Measurements from ENCODE around the gene EEF1G. TPM values are rescaled to one million over a fixed set of nuclear protein-coding genes. Genes with fewer than 3 reads are reported as not detected.
A peak's percentile ranks its signal among the peaks of the same experiment; 100 is the strongest.

The EEF1G gene
- total RNA-seq, 1 donor from 2014 or later, result 1,298 TPM

- no peak for FAIRE-seq
- Mint-ChIP-seq H3K9me3 (ENCODE audit: unreplicated experiment) (no peaks in the 10 kb centered on the region), H3K4me1 (ENCODE audit: low read depth, unreplicated experiment) (peaks cover 13% of the 10 kb centered on the region), H3K27ac (ENCODE audit: unreplicated experiment) (no peak overlapping the region), H3K27me3 (ENCODE audit: low read depth, unreplicated experiment) (no peaks in the 10 kb centered on the region), H3K36me3 (ENCODE audit: low read depth, unreplicated experiment) (no peaks in the 10 kb centered on the region), H3K4me3 (ENCODE audit: unreplicated experiment) (no peak overlapping the region)
- Histone ChIP-seq H3K4me2 (ENCODE audit: low read length) (no peak overlapping the region), H3K9me3 (ENCODE audit: insufficient read depth, low read depth, low read length) (no peaks in the 10 kb centered on the region), H3K27me3 (ENCODE audit: insufficient read depth, low read length) (no peaks in the 10 kb centered on the region), H3K4me3 (ENCODE audit: insufficient read depth, low read depth, low read length) (no peak overlapping the region), H3K27ac (ENCODE audit: low read depth, low read length) (no peak overlapping the region), H3K79me2 (ENCODE audit: insufficient read depth, low read length) (peaks cover 13% of the 10 kb centered on the region), H3K4me1 (ENCODE audit: insufficient read depth, low read length) (peaks cover 15% of the 10 kb centered on the region), H3K9ac (ENCODE audit: low read length) (no peak overlapping the region), H4K20me1 (ENCODE audit: insufficient read depth, low read length) (no peaks in the 10 kb centered on the region), H2AFZ (ENCODE audit: low read depth, low read length) (no peak overlapping the region), H3K36me3 (ENCODE audit: insufficient read depth, low read length) (no peaks in the 10 kb centered on the region)
- TF ChIP-seq EZH2 (IDR thresholded peaks at IDR 0.05; ENCODE audit: insufficient read depth, low read length), result no peak
- no peak for DNase-seq (ENCODE audit: low read depth)
These were observed 41.8 kb upstream of the EEF1G start for GRCh38 chr11:62615521-62615920.

GRCh38 chr11:62614275-62614674 is 40.6 kb upstream of the EEF1G start:
- TF ChIP-seq CTCF (IDR thresholded peaks at IDR 0.05; ENCODE audit: insufficient read depth, low read depth, low read length), result no peak
- TF ChIP-seq EZH2 (IDR thresholded peaks at IDR 0.05; ENCODE audit: insufficient read depth, low read length), result no peak
- H3K4me2 ChIP-seq (ENCODE audit: low read length), result no peak overlapping the region

GRCh38 chr11:62613291-62613778 is 39.6 kb upstream of the EEF1G start:
- no peaks in the 10 kb centered on the region for H3K9me3 Mint-ChIP-seq (ENCODE audit: unreplicated experiment)
- no peak overlapping the region for H3K27ac Mint-ChIP-seq (ENCODE audit: unreplicated experiment)
- peak overlapping the region; percentile 34 for H3K4me3 Mint-ChIP-seq (ENCODE audit: unreplicated experiment)
- H3K36me3 ChIP-seq (ENCODE audit: insufficient read depth, low read length), result no peaks in the 10 kb centered on the region
- DNase-seq (ENCODE audit: low read depth), result no peak
- peaks cover 14% of the 10 kb centered on the region for H3K4me1 Mint-ChIP-seq (ENCODE audit: low read depth, unreplicated experiment)
- peak overlapping the region; percentile 26 for H2AFZ ChIP-seq (ENCODE audit: low read depth, low read length)
- no peaks in the 10 kb centered on the region for H4K20me1 ChIP-seq (ENCODE audit: insufficient read depth, low read length)
- no peak overlapping the region for H3K27ac ChIP-seq (ENCODE audit: low read depth, low read length)
- H3K36me3 Mint-ChIP-seq (ENCODE audit: low read depth, unreplicated experiment), result peaks cover 6% of the 10 kb centered on the region
- H3K4me1 ChIP-seq (ENCODE audit: insufficient read depth, low read length), result peaks cover 11% of the 10 kb centered on the region
- H3K9ac ChIP-seq (ENCODE audit: low read length), result peak overlapping the region; percentile 87
- no peak overlapping the region for H3K4me3 ChIP-seq (ENCODE audit: insufficient read depth, low read depth, low read length)
- peaks cover 9% of the 10 kb centered on the region for H3K79me2 ChIP-seq (ENCODE audit: insufficient read depth, low read length)
- peak overlapping the region; percentile 96 for H3K4me2 ChIP-seq (ENCODE audit: low read length)
- TF ChIP-seq CTCF (IDR thresholded peaks at IDR 0.05; ENCODE audit: insufficient read depth, low read depth, low read length) (no peak), EZH2 (IDR thresholded peaks at IDR 0.05; ENCODE audit: insufficient read depth, low read length) (no peak)
- FAIRE-seq, result no peak
- no peaks in the 10 kb centered on the region for H3K27me3 ChIP-seq (ENCODE audit: insufficient read depth, low read length)
- no peaks in the 10 kb centered on the region for H3K9me3 ChIP-seq (ENCODE audit: insufficient read depth, low read depth, low read length)
- H3K27me3 Mint-ChIP-seq (ENCODE audit: low read depth, unreplicated experiment), result no peaks in the 10 kb centered on the region

More at GRCh38 chr11:62614275-62614674, 40.6 kb upstream of the EEF1G start:
- Histone ChIP-seq H3K79me2 (ENCODE audit: insufficient read depth, low read length) (peaks cover 13% of the 10 kb centered on the region), H3K4me3 (ENCODE audit: insufficient read depth, low read depth, low read length) (no peak overlapping the region), H3K27ac (ENCODE audit: low read depth, low read length) (no peak overlapping the region), H4K20me1 (ENCODE audit: insufficient read depth, low read length) (no peaks in the 10 kb centered on the region), H2AFZ (ENCODE audit: low read depth, low read length) (no peak overlapping the region), H3K36me3 (ENCODE audit: insufficient read depth, low read length) (no peaks in the 10 kb centered on the region), H3K9me3 (ENCODE audit: insufficient read depth, low read depth, low read length) (no peaks in the 10 kb centered on the region), H3K27me3 (ENCODE audit: insufficient read depth, low read length) (no peaks in the 10 kb centered on the region), H3K9ac (ENCODE audit: low read length) (no peak overlapping the region), H3K4me1 (ENCODE audit: insufficient read depth, low read length) (peaks cover 11% of the 10 kb centered on the region)
- H3K4me1 Mint-ChIP-seq (ENCODE audit: low read depth, unreplicated experiment), result peaks cover 15% of the 10 kb centered on the region
- peaks cover 2% of the 10 kb centered on the region for H3K36me3 Mint-ChIP-seq (ENCODE audit: low read depth, unreplicated experiment)
- no peak overlapping the region for H3K27ac Mint-ChIP-seq (ENCODE audit: unreplicated experiment)
- no peaks in the 10 kb centered on the region for H3K27me3 Mint-ChIP-seq (ENCODE audit: low read depth, unreplicated experiment)
- DNase-seq (ENCODE audit: low read depth), result no peak
- no peak for FAIRE-seq
- H3K9me3 Mint-ChIP-seq (ENCODE audit: unreplicated experiment), result no peaks in the 10 kb centered on the region
- H3K4me3 Mint-ChIP-seq (ENCODE audit: unreplicated experiment), result peak overlapping the region; percentile 23
